Endothelial cell (in vitro differentiated cells): ENCODE results near the gene DAGLA. TPM values are rescaled to one million over a fixed set of nuclear protein-coding genes. Genes with fewer than 3 reads are reported as not detected.

Experiments
- DNase-seq: peaks from one replicate; pipeline ENCODE4 v3.0.0; 2021; ENCODE audit warnings: low spot score
- H3K27ac Mint-ChIP-seq: one replicate; pipeline ENCODE4 v1.8.0; 2021; ENCODE audit warnings: mixed read lengths, inconsistent platforms; ENCODE audit not compliant: unreplicated experiment
- H3K27me3 Mint-ChIP-seq: one replicate; pipeline ENCODE4 v1.8.0; 2021; ENCODE audit warnings: mild to moderate bottlenecking, moderate library complexity, mixed read lengths, inconsistent platforms; ENCODE audit not compliant: unreplicated experiment
- H3K36me3 Mint-ChIP-seq: one replicate; pipeline ENCODE4 v1.8.0; 2021; ENCODE audit warnings: mild to moderate bottlenecking, low read depth, mixed read lengths, inconsistent platforms; ENCODE audit not compliant: unreplicated experiment
- H3K4me1 Mint-ChIP-seq: one replicate; pipeline ENCODE4 v1.8.0; 2021; ENCODE audit warnings: mild to moderate bottlenecking, mixed read lengths, inconsistent platforms; ENCODE audit not compliant: unreplicated experiment
- H3K4me3 Mint-ChIP-seq: one replicate; pipeline ENCODE4 v1.8.0; 2021; ENCODE audit warnings: mild to moderate bottlenecking, mixed read lengths, inconsistent platforms; ENCODE audit not compliant: unreplicated experiment
- H3K9me3 Mint-ChIP-seq: one replicate; pipeline ENCODE4 v1.8.0; 2021; ENCODE audit warnings: mixed read lengths, inconsistent platforms; ENCODE audit not compliant: unreplicated experiment
- CTCF ChIP-seq: fragments of 200-600 bp; sonication (generic); IDR thresholded peaks from one replicate; pipeline ENCODE4 v1.5.0; 2021; ENCODE audit warnings: antibody characterized with exemption; ENCODE audit not compliant: unreplicated experiment
- total RNA-seq: library from RNA; stranded (reverse); fragmentation: NEBNext Ultra II Directional; extraction: Animal tissue kit (Norgen Biotek cat#: 25700); gene quantifications from one replicate; pipeline ENCODE4 v1.2.1, GENCODE V29; 2021; ENCODE audit not compliant: unreplicated experiment

DAGLA gene
- total RNA-seq, 1 donor from 2014 or later, result 3.2 TPM

- Mint-ChIP-seq H3K36me3 (peaks cover 8% of the 10 kb centered on the region), H3K4me1 (no peaks in the 10 kb centered on the region), H3K27ac (no peak overlapping the region), H3K27me3 (peaks cover 7% of the 10 kb centered on the region), H3K9me3 (no peaks in the 10 kb centered on the region), H3K4me3 (no peak overlapping the region)
- no peak for DNase-seq
- TF ChIP-seq CTCF, result no peak
Measured at GRCh38 chr11:61724437-61724836, 44.2 kb downstream of the DAGLA start.

GRCh38 chr11:61725781-61726231 lies 45.6 kb downstream of the DAGLA start:
- Mint-ChIP-seq H3K4me1 (no peaks in the 10 kb centered on the region), H3K9me3 (no peaks in the 10 kb centered on the region), H3K27ac (peak overlapping the region; percentile 13), H3K27me3 (peaks cover 8% of the 10 kb centered on the region), H3K36me3 (peaks cover 8% of the 10 kb centered on the region), H3K4me3 (no peak overlapping the region)
- no peak for TF ChIP-seq CTCF
- DNase-seq, result no peak

- Mint-ChIP-seq H3K4me3 (no peak overlapping the region), H3K36me3 (peaks cover 8% of the 10 kb centered on the region), H3K4me1 (no peaks in the 10 kb centered on the region), H3K9me3 (no peaks in the 10 kb centered on the region), H3K27ac (no peak overlapping the region), H3K27me3 (peaks cover 7% of the 10 kb centered on the region)
- no peak for DNase-seq
- TF ChIP-seq CTCF, result no peak
Measured at GRCh38 chr11:61726775-61727174, 46.6 kb downstream of the DAGLA start.

- Mint-ChIP-seq H3K4me1 (no peaks in the 10 kb centered on the region), H3K4me3 (no peak overlapping the region), H3K36me3 (peaks cover 8% of the 10 kb centered on the region), H3K27ac (no peak overlapping the region), H3K9me3 (no peaks in the 10 kb centered on the region), H3K27me3 (peaks cover 7% of the 10 kb centered on the region)
- no peak for TF ChIP-seq CTCF
- no peak for DNase-seq
Measured at GRCh38 chr11:61727401-61727811, 47.2 kb downstream of the DAGLA start.

GRCh38 chr11:61728066-61728939 lies 48.1 kb downstream of the DAGLA start:
- Mint-ChIP-seq H3K36me3 (peaks cover 8% of the 10 kb centered on the region), H3K27me3 (peaks cover 9% of the 10 kb centered on the region), H3K9me3 (no peaks in the 10 kb centered on the region), H3K4me3 (no peak overlapping the region), H3K4me1 (peaks cover 1% of the 10 kb centered on the region), H3K27ac (no peak overlapping the region)
- no peak for DNase-seq
- no peak for TF ChIP-seq CTCF
